Stimulated activated CD8-positive, alpha-beta memory T cell treated with anti-CD3 and anti-CD28 coated beads, Interleukin-15, amount 100 ng/mL, for 4 hours (primary cell): Measurements from ENCODE around the gene SFTA2.
A peak's percentile ranks its signal among the peaks of the same experiment; 100 is the strongest.
"Not testable (repeated sequence)": the region's sequence is repeated elsewhere in the genome, so short reads cannot be mapped to it uniquely, and the experiment has no call there.

ENCODE experiments used
- DNase-seq, 2 donors: peaks; one replicate each; pipeline ENCODE4 v3.0.0-alpha.2; 2020; ENCODE audit warnings: low read depth in 2 of 2

SFTA2 gene

GRCh38 chr6:30931969-30932645 is at the start of gene SFTA2:
TSS of gene SFTA2 (minus strand) at chr6:30932170. CDS start at chr6:30932096, 74 bp downstream.
- DNase-seq = no peak

GRCh38 chr6:30979690-30980089 is 47.7 kb upstream of the SFTA2 start:
- no peak for DNase-seq

- DNase-seq = no peak
Observed at GRCh38 chr6:30979141-30979540, 47.2 kb upstream of the SFTA2 start.

- no peak for DNase-seq
Observed at GRCh38 chr6:30974490-30975252, 42.7 kb upstream of the SFTA2 start.

GRCh38 chr6:30972816-30973215 is 40.8 kb upstream of the SFTA2 start:
- DNase-seq = no peak

GRCh38 chr6:30970946-30971345 is 39.0 kb upstream of the SFTA2 start:
- DNase-seq = no peak

GRCh38 chr6:30969171-30969570 is 37.2 kb upstream of the SFTA2 start:
- DNase-seq = not testable (repeated sequence)

GRCh38 chr6:30966154-30966553 is 34.2 kb upstream of the SFTA2 start:
- DNase-seq = no peak

- DNase-seq = no peak
Observed at GRCh38 chr6:30965140-30965601, 33.2 kb upstream of the SFTA2 start.

GRCh38 chr6:30964075-30964474 is 32.1 kb upstream of the SFTA2 start:
- DNase-seq = no peak

GRCh38 chr6:30963641-30964040 is 31.7 kb upstream of the SFTA2 start:
- no peak for DNase-seq

- DNase-seq = no peak
Observed at GRCh38 chr6:30962716-30963115, 30.7 kb upstream of the SFTA2 start.

GRCh38 chr6:30960907-30961673 is 29.1 kb upstream of the SFTA2 start:
- no peak for DNase-seq

GRCh38 chr6:30957716-30958115 is 25.7 kb upstream of the SFTA2 start:
- DNase-seq = no peak

GRCh38 chr6:30955367-30956042 is 23.5 kb upstream of the SFTA2 start:
- peak; percentile 57 to 62 for DNase-seq

- no peak for DNase-seq
Observed at GRCh38 chr6:30954631-30955366, 22.8 kb upstream of the SFTA2 start.

GRCh38 chr6:30951907-30952469 is 20.0 kb upstream of the SFTA2 start:
- no peak for DNase-seq

- DNase-seq = no peak
Observed at GRCh38 chr6:30948811-30949210, 16.8 kb upstream of the SFTA2 start.

GRCh38 chr6:30947231-30947630 is 15.3 kb upstream of the SFTA2 start:
- no peak for DNase-seq

GRCh38 chr6:30945281-30945680 is 13.3 kb upstream of the SFTA2 start:
- DNase-seq = no peak

- no peak for DNase-seq
Observed at GRCh38 chr6:30944051-30944450, 12.1 kb upstream of the SFTA2 start.
